IMR-90 (cell line): ENCODE measurements around the gene FAM90A1. TPM values are rescaled to one million over a fixed set of nuclear protein-coding genes. Genes with fewer than 3 reads are reported as not detected.
"Not testable (repeated sequence)": the region's sequence is repeated elsewhere in the genome, so short reads cannot be mapped to it uniquely, and the experiment has no call there.

Experiments used
- ATAC-seq: fragments of 200-7000 bp; cut with Tn5 transposase; 2 replicates; pipeline ENCODE4 v1.9.1; 2020; ENCODE audit warnings: low read depth, mild to moderate bottlenecking, moderate library complexity
- BruUV-seq: library from RNA; stranded (reverse); fragments of 400-500 nt; replicated peaks from 2 replicates; lab custom pipeline; 2021; lab: Mats Ljungman, UMichigan
- CTCF ChIA-PET: fragments of 300-600 bp; formaldehyde crosslinking; extraction: SDS; loops from one replicate; lab custom pipeline; 2021; ENCODE audit warnings: antibody characterized with exemption; lab: Yijun Ruan, JAX
- POLR2A ChIA-PET: fragments of 300-600 bp; sonication (Branson Sonifier 250); formaldehyde crosslinking; loops from one replicate; lab custom pipeline; 2022; ENCODE audit warnings: antibody characterized with exemption; ENCODE audit not compliant: unreplicated experiment; lab: Charles Lee
- DNase-seq: peaks from one replicate; pipeline ENCODE4 v3.0.0; 2013
- H2AFZ ChIP-seq: replicated peaks from 2 replicates; pipeline ENCODE3; 2013; ENCODE audit warnings: low read length, mild to moderate bottlenecking; ENCODE audit not compliant: poor library complexity
- H2AK5ac ChIP-seq: 2 replicates; pipeline ENCODE4 v1.6.1; 2013; ENCODE audit warnings: low read depth, low read length, inconsistent platforms
- H2AK9ac ChIP-seq: replicated peaks from 2 replicates; pipeline ENCODE3; 2013; ENCODE audit warnings: mild to moderate bottlenecking, low read depth, low read length, moderate library complexity; ENCODE audit not compliant: poor library complexity
- H2BK120ac ChIP-seq: 2 replicates; pipeline ENCODE4 v1.6.1; 2013; ENCODE audit warnings: low read depth, low read length, inconsistent platforms
- H2BK15ac ChIP-seq: 3 replicates; pipeline ENCODE4 v1.6.1; 2013; ENCODE audit warnings: low read depth, low read length, inconsistent platforms
- H2BK20ac ChIP-seq: 2 replicates; pipeline ENCODE4 v1.6.1; 2013; ENCODE audit warnings: low read depth, mild to moderate bottlenecking, inconsistent platforms, low read length, moderate library complexity
- H2BK5ac ChIP-seq: 2 replicates; pipeline ENCODE4 v1.6.1; 2013; ENCODE audit warnings: mild to moderate bottlenecking, low read depth, low read length, inconsistent platforms; ENCODE audit not compliant: poor library complexity, severe bottlenecking
- H3K14ac ChIP-seq: replicated peaks from 2 replicates; pipeline ENCODE4 v1.6.1; 2013; ENCODE audit warnings: low read depth, low read length, inconsistent platforms
- H3K18ac ChIP-seq: 2 replicates; pipeline ENCODE4 v1.6.1; 2013; ENCODE audit warnings: low read depth, low read length, control low read depth
- H3K23ac ChIP-seq: 2 replicates; pipeline ENCODE4 v1.6.1; 2013; ENCODE audit warnings: low read depth, low read length, inconsistent platforms
- H3K27ac ChIP-seq: 2 replicates; pipeline ENCODE4 v1.5.1; 2013; ENCODE audit warnings: mild to moderate bottlenecking, control low read depth, low read length; ENCODE audit not compliant: insufficient read depth
- H3K27me3 ChIP-seq: 2 replicates; pipeline ENCODE4 v1.6.1; 2013; ENCODE audit warnings: low read length; ENCODE audit not compliant: control insufficient read depth, insufficient read depth
- H3K36me3 ChIP-seq: 2 replicates; pipeline ENCODE4 v1.6.1; 2013; ENCODE audit warnings: low read length, mixed read lengths; ENCODE audit not compliant: control insufficient read depth, insufficient read depth
- H3K4ac ChIP-seq: 2 replicates; pipeline ENCODE4 v1.6.1; 2013; ENCODE audit warnings: low read depth, low read length, inconsistent platforms
- H3K4me1 ChIP-seq: 2 replicates; pipeline ENCODE4 v1.6.1; 2013; ENCODE audit warnings: low read length, mixed read lengths; ENCODE audit not compliant: control insufficient read depth, insufficient read depth
- H3K4me2 ChIP-seq: 2 replicates; pipeline ENCODE4 v1.6.1; 2013; ENCODE audit warnings: low read depth, mild to moderate bottlenecking, control low read depth, low read length, moderate library complexity
- H3K4me3 ChIP-seq: 2 replicates; pipeline ENCODE4 v1.5.1; 2013; ENCODE audit warnings: low read depth, mild to moderate bottlenecking, control low read depth, low read length, moderate library complexity; ENCODE audit not compliant: insufficient read depth
- H3K56ac ChIP-seq: 2 replicates; pipeline ENCODE4 v1.6.1; 2013; ENCODE audit warnings: low read length, inconsistent platforms; ENCODE audit not compliant: insufficient read depth; ENCODE audit errors: extremely low read depth
- H3K79me1 ChIP-seq, 2 experiments: 2 replicates each; pipeline ENCODE4 v1.6.1; 2013; ENCODE audit warnings: low read length in 2 of 2, inconsistent platforms in 1 of 2, low read depth in 1 of 2
- H3K9ac ChIP-seq: 2 replicates; pipeline ENCODE4 v1.6.1; 2013; ENCODE audit warnings: low read depth, low read length, control low read depth
- H3K9me1 ChIP-seq: 2 replicates; pipeline ENCODE4 v1.6.1; 2013; ENCODE audit warnings: low read length, inconsistent platforms; ENCODE audit not compliant: insufficient read depth
- H3K9me3 ChIP-seq: 2 replicates; pipeline ENCODE4 v1.6.1; 2013; ENCODE audit warnings: low read length; ENCODE audit not compliant: control insufficient read depth, insufficient read depth
- H4K20me1 ChIP-seq: 2 replicates; pipeline ENCODE4 v1.6.1; 2013; ENCODE audit warnings: low read length, inconsistent platforms; ENCODE audit not compliant: insufficient read depth
- H4K5ac ChIP-seq: 2 replicates; pipeline ENCODE4 v1.6.1; 2013; ENCODE audit warnings: mild to moderate bottlenecking, low read depth, low read length, control low read depth
- H4K8ac ChIP-seq, 2 experiments: 2 replicates each; pipeline ENCODE4 v1.6.1; 2013; ENCODE audit warnings: low read depth in 2 of 2, low read length in 2 of 2, control low read depth in 1 of 2, inconsistent platforms in 1 of 2
- H4K91ac ChIP-seq: 2 replicates; pipeline ENCODE4 v1.6.1; 2013; ENCODE audit warnings: low read depth, low read length, inconsistent platforms; ENCODE audit not compliant: insufficient read depth
- WGBS, 2 experiments: methylation state at CpG; one replicate each; pipeline versions ENCODE4 v1.1.5 to v1.1.7; 2013; ENCODE audit warnings: missing lambda C conversion rate in 2 of 2; ENCODE audit not compliant: insufficient read length in 1 of 2; ENCODE audit errors: extremely low coverage in 2 of 2; 5-methylcytosine and 5-hydroxymethylcytosine counted together
- dilution Hi-C: fragments of 300-500 bp; cut with HindIII; formaldehyde crosslinking; loops from one replicate; pipeline ENCODE4 v1.14.3; 2018; ENCODE audit warnings: low sequenced_read_pairs; ENCODE audit not compliant: unreplicated experiment
- in situ Hi-C: fragments of 300-500 bp; cut with MboI; formaldehyde crosslinking; loops from 3 replicates; pipeline ENCODE4 v1.14.3; 2019; ENCODE audit warnings: low sequenced_read_pairs, inconsistent platforms, mixed read lengths
- intact Hi-C: fragments of 100-400 bp; cut with micrococcal nuclease; formaldehyde crosslinking; loops from 2 replicates; pipeline ENCODE4 v1.10.0; 2022
- polyA plus RNA-seq, 3 experiments: library from polyadenylated mRNA; depleted of rRNA; stranded (reverse); fragments of >200 nt; gene quantifications; 2 replicates each; pipeline ENCODE4 v1.2.3, GENCODE V29; 2012; ENCODE audit warnings: low replicate concordance in 1 of 3
- total RNA-seq: library from RNA; depleted of rRNA; stranded (reverse); fragments of >200 nt; gene quantifications from 2 replicates; pipeline ENCODE4 v1.2.3, GENCODE V29; 2012

Gene FAM90A1
- total and polyA plus RNA-seq, 2 of the 4 experiments (the other 2 are of a cell fraction) = 0.09 TPM; not detected in 1

- BruUV-seq, H3K4ac ChIP-seq, H2BK5ac ChIP-seq, H3K36me3 ChIP-seq, dilution Hi-C loops, H2BK15ac ChIP-seq, in situ Hi-C loops, CTCF ChIA-PET, H3K9me3 ChIP-seq, H3K4me1 ChIP-seq, H2AK5ac ChIP-seq, H3K4me2 ChIP-seq, H3K56ac ChIP-seq, H4K20me1 ChIP-seq, H2BK120ac ChIP-seq, H2AFZ ChIP-seq, H3K23ac ChIP-seq, H3K9me1 ChIP-seq, ATAC-seq, intact Hi-C loops, H4K5ac ChIP-seq, H2AK9ac ChIP-seq, H3K9ac ChIP-seq, DNase-seq, H4K8ac ChIP-seq, H3K14ac ChIP-seq, H2BK20ac ChIP-seq, H4K91ac ChIP-seq, H3K18ac ChIP-seq, H3K4me3 ChIP-seq, H3K27ac ChIP-seq, H3K27me3 ChIP-seq, H3K79me1 ChIP-seq: not testable (repeated sequence)
- WGBS, 2 experiments = no CpG with 5 or more reads among the region's 7 CpGs
- POLR2A ChIA-PET = interaction anchor here (0.7 kb wide), 1 partner anchor 27 kb away, joined by 3 read pairs; no protein-coding TSS in a partner anchor
Observed at GRCh38 chr12:8229486-8229885, 2.1 kb upstream of the FAM90A1 start.

- H3K23ac ChIP-seq, H3K36me3 ChIP-seq, H3K9me3 ChIP-seq, ATAC-seq, H2AFZ ChIP-seq, H3K56ac ChIP-seq, H3K18ac ChIP-seq, H3K9ac ChIP-seq, in situ Hi-C loops, H4K91ac ChIP-seq, H2BK15ac ChIP-seq, H4K5ac ChIP-seq, H2BK5ac ChIP-seq, DNase-seq, H2AK9ac ChIP-seq, H3K27me3 ChIP-seq, H4K8ac ChIP-seq, intact Hi-C loops, POLR2A ChIA-PET, H3K4ac ChIP-seq, BruUV-seq, H2BK20ac ChIP-seq, CTCF ChIA-PET, H3K14ac ChIP-seq, H3K79me1 ChIP-seq, H3K4me2 ChIP-seq, dilution Hi-C loops, H3K27ac ChIP-seq, H3K4me3 ChIP-seq, H3K9me1 ChIP-seq, H2AK5ac ChIP-seq, H3K4me1 ChIP-seq, H4K20me1 ChIP-seq, H2BK120ac ChIP-seq: not testable (repeated sequence)
- WGBS, 2 experiments = no CpG with 5 or more reads among the region's 11 CpGs
Observed at GRCh38 chr12:8228607-8229006, 1.2 kb upstream of the FAM90A1 start.
